Measurements from ENCODE around the gene IGSF21. TPM values are rescaled to one million over a fixed set of nuclear protein-coding genes. Genes with fewer than 3 reads are reported as not detected.

IGSF21 gene
- total RNA-seq, 1 donor from 2014 or later, result 1.3 TPM

DNA sequence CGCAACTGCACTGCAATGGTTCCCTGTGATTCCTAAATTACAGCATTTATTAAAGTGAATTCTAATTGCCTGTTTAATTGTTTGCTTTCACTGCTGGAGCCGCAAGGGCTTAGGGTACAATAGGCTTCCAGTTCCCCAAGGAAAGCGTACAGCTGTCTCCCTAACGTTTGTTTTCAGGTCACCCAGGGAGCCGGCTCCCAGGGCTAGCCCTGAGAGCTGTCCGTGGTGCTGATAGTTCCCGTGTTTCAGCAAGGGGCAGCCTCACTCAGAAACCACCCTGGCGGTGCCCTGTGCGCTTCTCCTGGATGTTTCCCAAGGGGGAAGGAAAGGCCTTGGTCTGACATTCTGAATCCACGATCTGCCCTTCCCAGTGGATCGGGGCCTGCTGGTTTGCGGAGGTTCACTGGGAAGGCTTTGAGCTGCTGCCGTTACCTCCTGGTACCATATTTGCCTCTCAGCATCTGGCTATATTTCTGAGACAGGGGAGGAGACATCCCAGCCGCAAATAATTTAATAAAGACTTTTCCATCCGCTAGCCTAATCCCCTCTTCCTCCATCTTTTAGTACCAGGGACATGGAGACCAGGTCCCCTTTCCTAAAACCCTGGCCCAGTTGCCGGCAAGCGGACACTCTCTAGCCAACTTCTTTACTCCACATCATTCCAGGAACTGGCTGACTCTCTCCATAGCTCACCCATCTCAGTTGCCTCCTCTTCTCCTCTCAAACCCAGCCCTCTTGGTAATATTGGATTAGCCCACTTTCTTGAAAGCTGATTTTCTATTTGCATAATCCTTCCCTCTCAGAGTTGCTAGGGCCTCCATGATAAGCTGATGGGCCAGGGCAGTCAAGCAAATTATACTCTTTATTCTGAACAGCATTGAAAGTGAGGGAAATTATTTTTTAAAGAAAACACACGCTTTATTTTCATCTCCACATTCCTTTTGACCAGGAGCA lies 149.0 kb downstream of the IGSF21 start:
- Mint-ChIP-seq H3K27ac (ENCODE audit: unreplicated experiment) (no peak overlapping the region), H3K9me3 (ENCODE audit: unreplicated experiment) (peaks cover 7% of the 10 kb centered on the region), H3K4me3 (ENCODE audit: unreplicated experiment) (no peak overlapping the region), H3K4me1 (ENCODE audit: low read depth, unreplicated experiment) (peaks cover 11% of the 10 kb centered on the region), H3K27me3 (ENCODE audit: unreplicated experiment) (peaks cover 11% of the 10 kb centered on the region), H3K36me3 (ENCODE audit: unreplicated experiment) (peaks cover under 1% of the 10 kb centered on the region)
- DNase-seq, result no peak
- TF ChIP-seq CTCF (IDR thresholded peaks at IDR 0.05; ENCODE audit: partially characterized antibody, unreplicated experiment), result no peak

DNA sequence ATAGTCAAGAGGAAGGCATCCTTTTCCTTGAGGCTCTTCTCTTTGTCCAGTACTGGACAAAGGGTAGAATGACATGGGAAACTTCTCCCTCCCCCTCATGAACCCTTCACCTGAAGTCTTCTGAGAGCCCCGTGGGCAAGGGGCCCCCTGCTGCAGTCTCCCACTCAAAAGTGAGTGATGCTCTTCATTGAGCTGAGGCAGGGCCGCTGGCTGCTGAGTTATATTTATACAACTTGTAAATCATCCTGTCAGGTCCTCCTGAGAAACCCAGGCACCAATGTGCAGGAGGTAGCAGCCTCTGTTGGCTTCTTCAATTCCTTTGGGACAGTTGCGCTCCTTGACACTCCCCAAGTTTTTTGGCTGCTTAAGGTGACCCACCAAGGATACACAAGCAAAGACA lies 150.2 kb downstream of the IGSF21 start:
- peaks cover 11% of the 10 kb centered on the region for H3K4me1 Mint-ChIP-seq (ENCODE audit: low read depth, unreplicated experiment)
- TF ChIP-seq CTCF (IDR thresholded peaks at IDR 0.05; ENCODE audit: partially characterized antibody, unreplicated experiment), result no peak
- no peak overlapping the region for H3K4me3 Mint-ChIP-seq (ENCODE audit: unreplicated experiment)
- no peak for DNase-seq
- peaks cover 11% of the 10 kb centered on the region for H3K27me3 Mint-ChIP-seq (ENCODE audit: unreplicated experiment)
- H3K9me3 Mint-ChIP-seq (ENCODE audit: unreplicated experiment), result peaks cover 6% of the 10 kb centered on the region
- no peaks in the 10 kb centered on the region for H3K36me3 Mint-ChIP-seq (ENCODE audit: unreplicated experiment)
- no peak overlapping the region for H3K27ac Mint-ChIP-seq (ENCODE audit: unreplicated experiment)

DNA sequence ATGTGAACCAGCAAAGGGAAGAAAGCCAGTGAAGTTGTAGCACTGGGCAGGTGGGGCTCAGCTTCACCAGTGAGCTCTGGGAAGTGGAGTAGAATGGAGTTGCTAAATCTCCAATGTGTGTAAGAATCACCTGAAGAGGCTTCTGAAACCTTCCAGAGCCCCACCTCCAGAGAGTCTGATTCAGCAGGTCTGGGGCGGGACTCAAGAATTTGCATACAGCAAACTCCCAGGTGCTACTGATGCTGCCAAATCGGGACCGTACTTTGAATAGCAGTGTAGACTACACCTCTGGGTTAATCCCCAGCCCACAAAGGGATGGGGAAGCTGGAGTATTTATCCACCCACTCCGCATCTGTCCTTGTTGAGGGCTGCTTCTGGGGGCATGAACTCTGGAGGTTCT lies 154.3 kb downstream of the IGSF21 start:
- no peak for TF ChIP-seq CTCF (IDR thresholded peaks at IDR 0.05; ENCODE audit: partially characterized antibody, unreplicated experiment)
- Mint-ChIP-seq H3K27me3 (ENCODE audit: unreplicated experiment) (peaks cover 6% of the 10 kb centered on the region), H3K27ac (ENCODE audit: unreplicated experiment) (no peak overlapping the region), H3K4me1 (ENCODE audit: low read depth, unreplicated experiment) (peaks cover 5% of the 10 kb centered on the region), H3K4me3 (ENCODE audit: unreplicated experiment) (no peak overlapping the region), H3K36me3 (ENCODE audit: unreplicated experiment) (no peaks in the 10 kb centered on the region), H3K9me3 (ENCODE audit: unreplicated experiment) (peaks cover under 1% of the 10 kb centered on the region)
- DNase-seq, result no peak

GRCh38 chr1:18262726-18263125 lies 155.1 kb downstream of the IGSF21 start:
- no peak for TF ChIP-seq CTCF (IDR thresholded peaks at IDR 0.05; ENCODE audit: partially characterized antibody, unreplicated experiment)
- no peak for DNase-seq
- no peaks in the 10 kb centered on the region for H3K9me3 Mint-ChIP-seq (ENCODE audit: unreplicated experiment)
- no peaks in the 10 kb centered on the region for H3K36me3 Mint-ChIP-seq (ENCODE audit: unreplicated experiment)
- H3K4me3 Mint-ChIP-seq (ENCODE audit: unreplicated experiment), result no peak overlapping the region
- peaks cover 2% of the 10 kb centered on the region for H3K4me1 Mint-ChIP-seq (ENCODE audit: low read depth, unreplicated experiment)
- no peak overlapping the region for H3K27ac Mint-ChIP-seq (ENCODE audit: unreplicated experiment)
- H3K27me3 Mint-ChIP-seq (ENCODE audit: unreplicated experiment), result peaks cover 6% of the 10 kb centered on the region

- no peak for TF ChIP-seq CTCF (IDR thresholded peaks at IDR 0.05; ENCODE audit: partially characterized antibody, unreplicated experiment)
- Mint-ChIP-seq H3K27ac (ENCODE audit: unreplicated experiment) (no peak overlapping the region), H3K27me3 (ENCODE audit: unreplicated experiment) (peaks cover 4% of the 10 kb centered on the region), H3K4me3 (ENCODE audit: unreplicated experiment) (no peak overlapping the region), H3K9me3 (ENCODE audit: unreplicated experiment) (no peaks in the 10 kb centered on the region), H3K4me1 (ENCODE audit: low read depth, unreplicated experiment) (peaks cover 2% of the 10 kb centered on the region), H3K36me3 (ENCODE audit: unreplicated experiment) (no peaks in the 10 kb centered on the region)
- no peak for DNase-seq
These were observed 156.0 kb downstream of the IGSF21 start for GRCh38 chr1:18263547-18264120.
